Keratinocyte (primary cell): ENCODE measurements around the gene STX3. TPM values are rescaled to one million over a fixed set of nuclear protein-coding genes. Genes with fewer than 3 reads are reported as not detected.

ENCODE experiments used
- DNase-seq: peaks from one replicate; pipeline ENCODE4 v3.0.0-alpha.2; 2011; ENCODE audit warnings: low read depth, missing footprints, low spot score
- FAIRE-seq: peaks from 2 replicates; lab custom pipeline; 2011; peaks lifted over from hg19 to GRCh38; lab: Jason Lieb, UNC
- H2AFZ ChIP-seq: 2 replicates; pipeline ENCODE4 v1.6.0; 2012; ENCODE audit warnings: low read length, control low read depth, inconsistent platforms; ENCODE audit not compliant: control insufficient read depth
- H3K27ac ChIP-seq: 2 replicates; pipeline ENCODE4 v1.5.1; 2011; ENCODE audit warnings: low read length; ENCODE audit not compliant: control insufficient read depth, insufficient read depth
- H3K27me3 ChIP-seq: 3 replicates; pipeline ENCODE4 v1.6.0; 2011; ENCODE audit warnings: low read length; ENCODE audit not compliant: control insufficient read depth, insufficient read depth; ENCODE audit errors: extremely low read depth
- H3K36me3 ChIP-seq, 2 experiments: 2 replicates in 1 of 2; 3 replicates in 1 of 2; pipeline ENCODE4 v1.5.1; 2011; ENCODE audit warnings: low read length in 2 of 2, mild to moderate bottlenecking in 1 of 2; ENCODE audit not compliant: control insufficient read depth in 2 of 2, insufficient read depth in 2 of 2; ENCODE audit errors: extremely low read depth in 1 of 2
- H3K4me1 ChIP-seq: 3 replicates; pipeline ENCODE4 v1.5.1; 2011; ENCODE audit warnings: low read length; ENCODE audit not compliant: control insufficient read depth, insufficient read depth; ENCODE audit errors: extremely low read depth
- H3K4me2 ChIP-seq: 3 replicates; pipeline ENCODE4 v1.6.0; 2011; ENCODE audit warnings: low read depth, low read length; ENCODE audit not compliant: control insufficient read depth, insufficient read depth; ENCODE audit errors: extremely low read depth
- H3K4me3 ChIP-seq, 3 experiments: fragments of 200-600 bp in 1 of 3; sonication (generic) in 1 of 3; 2 replicates in 2 of 3; 3 replicates in 1 of 3; pipeline ENCODE4 v1.5.1; 2011 to 2016; ENCODE audit warnings: low read length in 3 of 3, mild to moderate bottlenecking in 3 of 3, control low read depth in 2 of 3, inconsistent platforms in 1 of 3, low read depth in 1 of 3, mixed read lengths in 1 of 3, mixed run types in 1 of 3, moderate library complexity in 1 of 3; ENCODE audit not compliant: control insufficient read depth in 2 of 3, insufficient read depth in 2 of 3; ENCODE audit errors: extremely low read depth in 1 of 3
- H3K79me2 ChIP-seq: 2 replicates; pipeline ENCODE4 v1.6.0; 2012; ENCODE audit warnings: low read length; ENCODE audit not compliant: control insufficient read depth, insufficient read depth
- H3K9ac ChIP-seq: 3 replicates; pipeline ENCODE4 v1.6.0; 2011; ENCODE audit warnings: low read length; ENCODE audit not compliant: control insufficient read depth, insufficient read depth; ENCODE audit errors: extremely low read depth
- H3K9me1 ChIP-seq: 3 replicates; pipeline ENCODE4 v1.6.0; 2011; ENCODE audit warnings: low read length; ENCODE audit not compliant: control insufficient read depth, insufficient read depth; ENCODE audit errors: extremely low read depth
- H3K9me3 ChIP-seq: 2 replicates; pipeline ENCODE4 v1.5.1; 2012; ENCODE audit warnings: low read depth, low read length; ENCODE audit not compliant: control insufficient read depth
- H4K20me1 ChIP-seq: 3 replicates; pipeline ENCODE4 v1.6.0; 2011; ENCODE audit warnings: low read length; ENCODE audit not compliant: control insufficient read depth, insufficient read depth; ENCODE audit errors: extremely low read depth
- CTCF ChIP-seq, 3 experiments: IDR thresholded peaks in 1 of 3; conservative IDR thresholded peaks in 1 of 3; optimal IDR thresholded peaks in 1 of 3; 2 replicates in 2 of 3; 3 replicates in 1 of 3; pipeline versions ENCODE3 to v1.5.1; 2011; ENCODE audit warnings: low read length in 3 of 3, mild to moderate bottlenecking in 3 of 3, moderate library complexity in 2 of 3, control low read depth in 1 of 3, inconsistent platforms in 1 of 3; ENCODE audit not compliant: insufficient read depth in 2 of 3; ENCODE audit errors: extremely low read depth in 1 of 3
- EZH2 ChIP-seq: IDR thresholded peaks from one replicate; pipeline ENCODE4 v1.6.1; 2012; ENCODE audit warnings: inconsistent platforms, mild to moderate bottlenecking, low read length, moderate library complexity
- dilution Hi-C: fragments of 300-500 bp; cut with MboI; formaldehyde crosslinking; loops from one replicate; pipeline ENCODE4 v1.7.0; 2020; ENCODE audit warnings: low sequenced_read_pairs; ENCODE audit not compliant: extremely low pct_ligation_motif_present
- polyA plus RNA-seq, 5 experiments: library from polyadenylated mRNA; depleted of rRNA in 3 of 5; stranded (reverse) in 3 of 5; stranded (forward) in 1 of 5; unstranded in 1 of 5; fragments of >200 nt; gene quantifications; 1 replicate in 1 of 5; 2 replicates in 3 of 5; 3 replicates in 1 of 5; pipeline versions ENCODE4 v1.2.1 to v1.2.3, GENCODE V29; 2011 to 2012; ENCODE audit warnings: missing spikeins in 2 of 5, low read depth in 1 of 5, low replicate concordance in 1 of 5

Gene STX3
- polyA plus RNA-seq, 1 donor (not counting 4 experiments of a cell fraction or from before 2014, with no cell fraction given): 48.0 TPM

- Histone ChIP-seq H4K20me1 (peaks cover 13% of the 10 kb centered on the region), H3K9me3 (no peaks in the 10 kb centered on the region), H3K4me1 (peaks cover 15% of the 10 kb centered on the region), H2AFZ (no peak overlapping the region), H3K79me2 (peaks cover 36% of the 10 kb centered on the region), H3K9ac (no peak overlapping the region), H3K4me3 (no peak overlapping the region), H3K4me2 (no peak overlapping the region), H3K27ac (no peak overlapping the region), H3K9me1 (peaks cover 7% of the 10 kb centered on the region), H3K36me3 (peaks cover 3 to 18% of the 10 kb centered on the region in 2 experiments), H3K27me3 (no peaks in the 10 kb centered on the region)
- dilution Hi-C loops: no loop called here
- no peak for DNase-seq
- FAIRE-seq: no peak
- TF ChIP-seq EZH2 (no peak), CTCF (optimal IDR thresholded peaks at IDR 0.05 in 1 of 3, IDR thresholded peaks at IDR 0.05 in 1 of 3, conservative IDR thresholded peaks at IDR 0.05 in 1 of 3; ENCODE audit: extremely low read depth in 1 of 3, insufficient read depth in 2 of 3, low read length in 3 of 3) (no peak)
Measured at GRCh38 chr11:59779487-59779886, 24.3 kb downstream of the STX3 start.

DNA sequence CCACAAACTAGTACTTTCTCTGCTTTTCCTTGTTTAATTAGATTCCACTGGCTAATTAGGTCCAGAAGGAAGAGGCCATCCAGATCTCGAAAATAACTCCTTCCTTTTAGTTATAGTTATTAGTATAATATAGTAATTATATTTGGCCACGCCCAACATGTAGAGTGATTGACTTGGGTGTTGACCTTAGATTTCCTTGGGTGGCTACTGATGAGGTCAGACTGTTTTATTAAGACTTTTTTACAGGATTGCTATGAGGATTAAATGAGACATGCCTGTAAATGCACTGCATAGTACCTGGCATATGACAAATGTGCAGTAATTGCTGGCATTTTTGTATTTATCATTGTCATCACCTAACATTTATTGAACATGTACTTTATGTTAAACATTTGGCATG, 26.9 kb downstream of the STX3 start:
- peaks cover 35% of the 10 kb centered on the region for H3K79me2 ChIP-seq
- H4K20me1 ChIP-seq: peaks cover 11% of the 10 kb centered on the region
- no peak overlapping the region for H2AFZ ChIP-seq
- dilution Hi-C loops: no loop called here
- no peak overlapping the region for H3K27ac ChIP-seq
- DNase-seq (no peak), FAIRE-seq (no peak)
- no peaks in the 10 kb centered on the region for H3K27me3 ChIP-seq
- H3K9ac ChIP-seq: no peak overlapping the region
- no peak overlapping the region for H3K4me2 ChIP-seq
- no peaks in the 10 kb centered on the region for H3K9me3 ChIP-seq
- no peak overlapping the region for H3K4me3 ChIP-seq
- peaks cover 3 to 12% of the 10 kb centered on the region in 2 experiments for H3K36me3 ChIP-seq
- H3K4me1 ChIP-seq: peaks cover 11% of the 10 kb centered on the region
- peaks cover 4% of the 10 kb centered on the region for H3K9me1 ChIP-seq
- TF ChIP-seq EZH2 (no peak), CTCF (optimal IDR thresholded peaks at IDR 0.05 in 1 of 3, IDR thresholded peaks at IDR 0.05 in 1 of 3, conservative IDR thresholded peaks at IDR 0.05 in 1 of 3; ENCODE audit: extremely low read depth in 1 of 3, insufficient read depth in 2 of 3, low read length in 3 of 3) (no peak)
